ENCODE measurements around the gene KCNN4. TPM values are rescaled to one million over a fixed set of nuclear protein-coding genes. Genes with fewer than 3 reads are reported as not detected.

The KCNN4 gene
- total RNA-seq, 3 donors from 2014 or later, result 14.9 to 36.2 (median 36.1) TPM

GRCh38 chr19:43721469-43722048, 59.2 kb downstream of the KCNN4 start:
- ATAC-seq, result no peak
- intact Hi-C loops (cut with DNase I, micrococcal nuclease), result no loop called here
- Histone ChIP-seq H3K9me3 (no peaks in the 10 kb centered on the region), H3K4me3 (no peak overlapping the region), H3K36me3 (ENCODE audit: low read depth) (no peaks in the 10 kb centered on the region), H3K4me1 (ENCODE audit: low read depth) (no peaks in the 10 kb centered on the region)
- TF ChIP-seq, protein P1, sequence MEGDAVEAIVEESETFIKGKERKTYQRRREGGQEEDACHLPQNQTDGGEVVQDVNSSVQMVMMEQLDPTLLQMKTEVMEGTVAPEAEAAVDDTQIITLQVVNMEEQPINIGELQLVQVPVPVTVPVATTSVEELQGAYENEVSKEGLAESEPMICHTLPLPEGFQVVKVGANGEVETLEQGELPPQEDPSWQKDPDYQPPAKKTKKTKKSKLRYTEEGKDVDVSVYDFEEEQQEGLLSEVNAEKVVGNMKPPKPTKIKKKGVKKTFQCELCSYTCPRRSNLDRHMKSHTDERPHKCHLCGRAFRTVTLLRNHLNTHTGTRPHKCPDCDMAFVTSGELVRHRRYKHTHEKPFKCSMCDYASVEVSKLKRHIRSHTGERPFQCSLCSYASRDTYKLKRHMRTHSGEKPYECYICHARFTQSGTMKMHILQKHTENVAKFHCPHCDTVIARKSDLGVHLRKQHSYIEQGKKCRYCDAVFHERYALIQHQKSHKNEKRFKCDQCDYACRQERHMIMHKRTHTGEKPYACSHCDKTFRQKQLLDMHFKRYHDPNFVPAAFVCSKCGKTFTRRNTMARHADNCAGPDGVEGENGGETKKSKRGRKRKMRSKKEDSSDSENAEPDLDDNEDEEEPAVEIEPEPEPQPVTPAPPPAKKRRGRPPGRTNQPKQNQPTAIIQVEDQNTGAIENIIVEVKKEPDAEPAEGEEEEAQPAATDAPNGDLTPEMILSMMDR (IDR thresholded peaks at IDR 0.05), result no peak
- DNase-seq, result no peak

DNA sequence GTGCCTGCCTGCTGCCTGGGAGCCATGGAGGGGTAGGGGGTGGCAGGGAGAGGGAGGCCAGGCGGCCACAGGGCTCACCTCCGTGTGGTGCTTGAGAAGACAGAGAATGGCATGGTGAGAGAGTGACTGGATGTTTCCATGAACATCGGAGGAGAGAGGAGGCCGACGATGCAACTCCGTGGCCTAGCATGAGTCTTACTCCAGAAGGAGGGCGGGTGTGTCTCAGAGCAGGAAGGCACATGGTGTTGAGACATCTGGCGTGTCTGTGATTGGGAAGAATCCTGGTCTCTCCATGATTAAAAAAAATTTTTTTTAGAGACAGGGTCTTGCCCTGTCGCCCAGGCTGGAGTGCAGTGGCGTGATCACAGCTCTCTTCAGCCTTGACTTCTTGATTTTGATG, 59.8 kb downstream of the KCNN4 start:
- TF ChIP-seq, protein P1 (IDR thresholded peaks at IDR 0.05), result no peak
- no peaks in the 10 kb centered on the region for H3K36me3 ChIP-seq (ENCODE audit: low read depth)
- intact Hi-C loops (cut with DNase I, micrococcal nuclease), result no loop called here
- DNase-seq, result no peak
- ATAC-seq, result no peak
- H3K4me1 ChIP-seq (ENCODE audit: low read depth), result no peaks in the 10 kb centered on the region
- H3K9me3 ChIP-seq, result no peaks in the 10 kb centered on the region
- no peak overlapping the region for H3K4me3 ChIP-seq

GRCh38 chr19:43719918-43720317, 60.9 kb downstream of the KCNN4 start:
- no peak for ATAC-seq
- DNase-seq, result no peak
- intact Hi-C loops (cut with DNase I, micrococcal nuclease), result no loop called here
- no peaks in the 10 kb centered on the region for H3K4me1 ChIP-seq (ENCODE audit: low read depth)
- no peaks in the 10 kb centered on the region for H3K36me3 ChIP-seq (ENCODE audit: low read depth)
- H3K9me3 ChIP-seq, result no peaks in the 10 kb centered on the region
- H3K4me3 ChIP-seq, result no peak overlapping the region
- TF ChIP-seq, protein P1 (IDR thresholded peaks at IDR 0.05), result no peak

GRCh38 chr19:43719378-43719868, 61.4 kb downstream of the KCNN4 start:
- Histone ChIP-seq H3K4me1 (ENCODE audit: low read depth) (no peaks in the 10 kb centered on the region), H3K9me3 (no peaks in the 10 kb centered on the region), H3K4me3 (no peak overlapping the region), H3K36me3 (ENCODE audit: low read depth) (no peaks in the 10 kb centered on the region)
- DNase-seq (no peak), ATAC-seq (no peak)
- TF ChIP-seq, protein P1 (IDR thresholded peaks at IDR 0.05), result no peak
- intact Hi-C loops (cut with DNase I, micrococcal nuclease), result no loop called here

- ATAC-seq (no peak), DNase-seq (no peak)
- Histone ChIP-seq H3K4me3 (no peak overlapping the region), H3K36me3 (ENCODE audit: low read depth) (no peaks in the 10 kb centered on the region), H3K4me1 (ENCODE audit: low read depth) (no peaks in the 10 kb centered on the region), H3K9me3 (no peaks in the 10 kb centered on the region)
- intact Hi-C loops (cut with DNase I, micrococcal nuclease), result no loop called here
- TF ChIP-seq, protein P1 (IDR thresholded peaks at IDR 0.05), result no peak
Observed at GRCh38 chr19:43718627-43719377, 62.0 kb downstream of the KCNN4 start.

Other genes starting within 250 kb of the KCNN4 start
- gene ZNF575, start 247.8 kb downstream of the KCNN4 start, total RNA-seq, result 10 to 100 TPM in 1 of 3 donors, 1 to 10 TPM in 2; 9.1 to 18.2 (median 9.6) TPM
- gene XRCC1, start 205.4 kb downstream of the KCNN4 start, total RNA-seq, result 10 to 100 TPM; 16.4 to 33.4 (median 21.1) TPM
- gene PINLYP, start 205.2 kb downstream of the KCNN4 start, total RNA-seq, result 1 to 10 TPM in 2 of 3 donors, under 1 TPM in 1; 0.61 to 7.4 (median 2.0) TPM
- gene IRGQ, start 184.8 kb downstream of the KCNN4 start, total RNA-seq, result 10 to 100 TPM; 18.9 to 29.4 (median 21.9) TPM
- gene ZNF576, start 184.4 kb downstream of the KCNN4 start, total RNA-seq, result 10 to 100 TPM; 15.4 to 18.9 (median 16.3) TPM
- under 1 TPM; 0.14 to 0.63 (median 0.41) TPM for gene SRRM5, start 168.9 kb downstream of the KCNN4 start, total RNA-seq
- 10 to 100 TPM; 13.6 to 40.2 (median 19.4) TPM for gene ZNF428, start 161.3 kb downstream of the KCNN4 start, total RNA-seq
- 10 to 100 TPM in 1 of 3 donors, 1 to 10 TPM in 2; 1.2 to 26.2 (median 3.4) TPM for gene CADM4, start 141.1 kb downstream of the KCNN4 start, total RNA-seq
- 100 to 1,000 TPM in 1 of 3 donors, 10 to 100 TPM in 2; 62.0 to 100 (median 75.1) TPM for gene PLAUR, start 110.8 kb downstream of the KCNN4 start, total RNA-seq
- gene IRGC, start 64.9 kb downstream of the KCNN4 start, total RNA-seq, result not detected
- 10 to 100 TPM; 32.2 to 41.4 (median 34.7) TPM for gene SMG9, start 26.0 kb downstream of the KCNN4 start, total RNA-seq
- gene LYPD5, start 21.5 kb upstream of the KCNN4 start, total RNA-seq, result 1 to 10 TPM in 2 of 3 donors, under 1 TPM in 1; 0.61 to 4.8 (median 3.9) TPM
- 10 to 100 TPM in 2 of 3 donors, 1 to 10 TPM in 1; 7.6 to 21.8 (median 14.1) TPM for gene ZNF283, start 46.3 kb upstream of the KCNN4 start, total RNA-seq
- 1 to 10 TPM in 2 of 3 donors, under 1 TPM in 1; 0.58 to 5.5 (median 1.7) TPM for gene ZNF404, start 103.0 kb upstream of the KCNN4 start, total RNA-seq
- gene ZNF45, start 154.3 kb upstream of the KCNN4 start, total RNA-seq, result 10 to 100 TPM in 2 of 3 donors, 1 to 10 TPM in 1; 9.8 to 15.9 (median 13.4) TPM
- gene ZNF221, start 170.3 kb upstream of the KCNN4 start, total RNA-seq, result 1 to 10 TPM; 1.9 to 5.8 (median 1.9) TPM
- gene ZNF155, start 203.2 kb upstream of the KCNN4 start, total RNA-seq, result 1 to 10 TPM; 5.4 to 8.6 (median 6.7) TPM
- 1 to 10 TPM; 3.2 to 5.2 (median 3.8) TPM for gene ZNF230, start 222.0 kb upstream of the KCNN4 start, total RNA-seq
- 1 to 10 TPM; 1.1 to 2.9 (median 1.3) TPM for gene ZNF222, start 244.4 kb upstream of the KCNN4 start, total RNA-seq